GM18508 (cell line): Measurements from ENCODE around the gene RAB3D.
"Not testable (repeated sequence)": the region's sequence is repeated elsewhere in the genome, so short reads cannot be mapped to it uniquely, and the experiment has no call there.

Source experiments
- ATAC-seq: cut with Tn5 transposase; IDR thresholded peaks from one replicate; pipeline ENCODE4 v1.9.1; 2021; ENCODE audit warnings: moderate number of reproducible peaks; ENCODE audit not compliant: insufficient read depth, unreplicated experiment

RAB3D gene

DNA sequence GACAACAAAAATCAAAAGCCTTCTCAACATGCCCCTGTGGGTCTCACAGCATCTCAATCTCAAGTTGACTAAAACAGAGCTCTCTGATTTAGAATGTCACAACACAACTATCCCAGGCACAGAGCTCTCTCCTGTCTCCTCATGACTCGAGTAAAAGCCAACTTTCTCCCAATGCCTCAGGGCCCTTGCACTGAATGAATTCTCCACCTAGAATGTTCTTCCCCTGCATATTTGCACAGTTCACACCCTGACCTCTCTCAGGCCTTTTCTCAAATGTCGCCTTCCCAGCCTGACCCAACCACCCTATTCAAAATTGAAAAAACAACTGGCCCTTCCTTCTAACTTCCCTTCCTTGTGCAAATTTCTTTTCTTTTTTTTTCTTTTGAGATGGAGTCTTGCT lies 31.3 kb upstream of the RAB3D start:
- no peak for ATAC-seq

DNA sequence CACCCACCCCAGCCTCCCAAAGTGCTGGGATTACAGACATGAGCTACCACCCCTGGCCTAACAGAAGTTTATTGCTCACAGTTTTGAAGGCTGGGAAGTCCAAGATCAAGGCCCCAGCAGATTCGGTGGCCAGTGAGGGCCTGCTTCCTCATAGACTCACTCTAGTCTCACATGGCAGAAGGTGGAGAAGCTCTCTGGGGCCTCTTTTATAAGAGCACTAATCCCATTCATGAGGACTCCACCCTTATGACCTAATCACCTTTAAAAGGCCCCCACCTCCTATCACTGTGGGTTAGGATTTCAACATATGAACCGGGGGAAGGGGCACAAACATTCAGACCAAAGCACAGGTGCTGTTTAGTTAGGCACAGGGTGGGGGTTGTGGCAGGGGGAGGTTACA lies 28.1 kb upstream of the RAB3D start:
- no peak for ATAC-seq

GRCh38 chr19:11365557-11366117 lies 26.2 kb upstream of the RAB3D start:
- ATAC-seq: no peak

DNA sequence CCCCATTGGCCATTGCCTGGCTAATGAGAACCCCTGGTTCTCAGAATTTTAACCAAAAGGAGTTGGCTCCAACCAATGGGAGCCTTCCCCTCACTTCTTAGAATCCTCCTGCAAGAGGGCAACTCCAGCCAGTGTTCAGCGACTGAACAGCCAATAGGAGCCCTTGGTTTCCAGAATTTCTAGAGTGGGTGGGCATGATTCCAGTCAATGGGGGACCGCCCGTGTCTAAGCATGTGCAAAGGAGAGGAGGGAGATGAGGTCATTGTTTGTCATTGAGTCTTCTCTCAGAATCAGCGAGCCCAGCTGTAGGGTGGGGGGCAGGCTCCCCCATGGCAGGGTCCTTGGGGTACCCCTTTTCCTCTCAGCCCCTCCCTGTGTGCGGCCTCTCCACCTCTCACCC lies 25.5 kb upstream of the RAB3D start:
- no peak for ATAC-seq

- no peak for ATAC-seq
These were observed 24.9 kb upstream of the RAB3D start for GRCh38 chr19:11364296-11364904.

DNA sequence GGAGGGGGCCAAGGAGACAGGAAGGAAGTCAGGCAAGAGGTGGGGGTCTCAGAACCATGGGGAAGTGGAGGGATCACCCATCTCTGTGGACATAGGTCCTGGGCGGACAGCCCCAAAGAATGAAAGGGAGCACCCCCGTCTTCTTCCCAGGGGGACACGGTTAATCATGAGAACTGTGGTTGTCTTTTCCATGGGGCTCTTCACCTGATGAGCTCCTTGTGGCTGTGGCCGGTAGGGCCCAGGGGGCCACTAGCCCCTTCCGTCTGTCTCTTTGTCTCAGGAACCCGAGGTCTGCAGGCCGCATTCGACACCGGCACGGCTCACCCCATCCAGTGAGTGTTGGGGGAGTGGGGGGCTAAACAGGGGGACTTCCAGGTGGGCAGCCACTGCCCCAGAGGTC lies 24.4 kb upstream of the RAB3D start:
- no peak for ATAC-seq

DNA sequence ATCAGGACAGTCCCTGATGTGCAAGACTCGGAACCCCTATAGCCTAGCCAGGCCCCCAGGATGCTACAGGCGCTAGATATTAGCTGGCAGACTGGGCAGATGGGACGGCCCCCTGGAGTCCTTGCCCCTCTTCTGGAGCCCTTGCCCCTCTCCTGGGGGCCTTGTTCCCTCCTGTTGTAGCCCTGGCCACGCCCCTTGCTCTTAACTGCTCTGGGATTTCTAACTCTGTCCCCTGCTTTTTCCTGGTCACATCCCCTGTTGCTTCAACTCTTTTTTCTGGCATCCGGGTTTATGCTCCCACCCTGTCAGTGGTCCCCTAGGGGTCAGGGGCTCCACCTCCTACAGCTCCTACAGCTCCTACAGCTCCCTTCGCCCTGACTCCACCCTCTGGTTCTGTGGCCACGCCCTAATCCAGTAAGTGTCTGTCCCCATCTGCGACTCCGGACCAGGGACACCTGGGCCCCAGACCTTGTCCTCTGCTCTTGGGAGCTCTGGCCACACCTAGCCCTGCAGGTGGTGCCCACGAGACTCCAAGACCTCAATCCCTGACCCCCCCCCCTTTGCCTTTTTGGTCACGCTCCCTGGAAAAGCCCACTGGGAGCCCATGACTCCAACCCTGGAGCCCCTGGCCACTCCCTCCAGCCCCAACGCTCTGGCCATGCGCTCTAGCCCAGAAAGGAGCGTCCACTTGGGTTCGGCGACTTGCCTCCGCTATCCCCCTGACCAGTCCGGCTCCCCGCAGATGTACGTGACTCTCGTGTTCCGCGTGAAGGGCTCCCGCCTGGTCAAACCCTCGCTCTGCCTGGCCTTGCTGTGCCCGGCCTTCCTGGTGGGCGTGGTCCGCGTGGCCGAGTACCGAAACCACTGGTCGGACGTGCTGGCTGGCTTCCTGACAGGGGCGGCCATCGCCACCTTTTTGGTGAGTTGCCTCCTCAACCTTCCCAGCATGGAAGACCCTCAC lies 22.6 kb upstream of the RAB3D start:
- ATAC-seq: no peak

DNA sequence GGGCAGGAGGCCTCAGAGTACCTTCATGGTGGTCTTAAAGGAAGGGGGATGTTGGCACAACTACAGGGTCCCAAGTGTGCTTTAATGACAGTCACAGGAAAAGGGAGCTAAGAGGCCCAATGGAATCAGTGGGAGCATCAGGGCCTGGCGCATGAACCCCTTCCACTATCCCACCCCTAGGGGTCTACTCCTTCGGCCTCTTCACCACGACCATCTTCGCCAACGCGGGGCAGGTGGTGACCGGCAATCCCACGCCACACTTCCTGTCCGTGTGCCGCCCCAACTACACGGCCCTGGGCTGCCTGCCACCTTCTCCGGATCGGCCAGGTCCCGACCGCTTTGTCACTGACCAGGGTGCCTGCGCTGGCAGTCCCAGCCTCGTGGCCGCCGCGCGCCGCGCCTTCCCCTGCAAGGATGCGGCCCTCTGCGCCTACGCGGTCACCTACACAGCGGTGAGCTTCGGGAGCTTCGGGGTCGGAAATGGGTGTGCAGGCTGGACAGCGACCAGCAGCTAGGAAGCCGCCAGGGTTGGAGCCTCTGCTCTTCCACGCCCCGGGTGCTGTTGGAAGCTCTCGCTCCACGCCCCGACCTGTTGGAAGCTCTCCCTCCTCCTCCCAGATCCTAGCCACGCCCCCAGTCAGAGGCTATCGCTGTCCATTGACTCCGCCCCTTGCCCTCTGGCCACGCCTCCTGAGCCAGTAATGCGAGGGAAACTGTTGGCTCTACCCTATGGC lies 21.7 kb upstream of the RAB3D start:
- ATAC-seq: no peak

GRCh38 chr19:11359421-11359820 lies 20.0 kb upstream of the RAB3D start:
- no peak for ATAC-seq

DNA sequence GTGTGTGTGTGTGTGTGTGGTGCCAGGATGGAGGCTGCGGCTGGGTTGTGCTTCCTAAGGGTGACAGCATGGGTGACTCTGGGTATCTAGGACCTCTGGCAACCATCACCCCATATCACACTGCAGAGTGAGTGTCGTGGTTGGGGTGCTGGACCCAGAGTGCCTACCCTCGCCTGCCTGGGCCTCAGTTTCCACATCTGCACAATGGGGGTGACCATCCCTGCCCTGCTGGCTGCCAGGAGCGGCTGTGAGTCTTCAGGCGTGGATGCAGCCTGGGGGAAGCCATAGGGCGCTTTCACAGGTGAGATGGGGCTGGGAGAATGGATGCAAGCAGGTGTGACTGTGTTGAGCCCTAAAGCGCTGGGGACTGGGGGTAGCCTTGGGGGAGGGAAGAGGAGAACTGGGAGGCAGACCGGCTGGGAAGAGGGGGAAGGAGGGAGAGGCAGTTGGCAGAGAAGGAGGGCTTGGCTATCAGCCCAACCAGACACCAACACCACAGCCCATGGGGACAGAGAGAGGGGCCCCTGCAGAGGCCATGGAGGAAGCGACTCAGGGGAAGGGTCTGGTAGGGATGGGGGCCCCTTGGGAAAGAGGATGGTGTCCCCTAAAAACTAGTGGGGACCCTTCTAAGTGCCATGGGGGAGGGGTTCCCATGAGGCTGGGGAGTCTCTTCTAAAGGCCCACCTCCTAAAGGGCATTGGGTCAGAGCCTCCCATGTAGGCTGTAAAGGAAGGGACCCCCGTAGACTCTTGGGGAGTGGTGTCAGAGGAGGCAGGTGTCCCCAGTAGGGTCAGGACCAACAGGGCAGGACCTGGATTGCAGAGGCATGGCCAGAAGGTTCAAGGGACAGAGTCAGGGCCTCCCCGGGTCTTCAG lies 17.5 kb upstream of the RAB3D start:
- ATAC-seq: no peak

- ATAC-seq: no peak
These were observed 16.6 kb upstream of the RAB3D start for GRCh38 chr19:11356074-11356397.

DNA sequence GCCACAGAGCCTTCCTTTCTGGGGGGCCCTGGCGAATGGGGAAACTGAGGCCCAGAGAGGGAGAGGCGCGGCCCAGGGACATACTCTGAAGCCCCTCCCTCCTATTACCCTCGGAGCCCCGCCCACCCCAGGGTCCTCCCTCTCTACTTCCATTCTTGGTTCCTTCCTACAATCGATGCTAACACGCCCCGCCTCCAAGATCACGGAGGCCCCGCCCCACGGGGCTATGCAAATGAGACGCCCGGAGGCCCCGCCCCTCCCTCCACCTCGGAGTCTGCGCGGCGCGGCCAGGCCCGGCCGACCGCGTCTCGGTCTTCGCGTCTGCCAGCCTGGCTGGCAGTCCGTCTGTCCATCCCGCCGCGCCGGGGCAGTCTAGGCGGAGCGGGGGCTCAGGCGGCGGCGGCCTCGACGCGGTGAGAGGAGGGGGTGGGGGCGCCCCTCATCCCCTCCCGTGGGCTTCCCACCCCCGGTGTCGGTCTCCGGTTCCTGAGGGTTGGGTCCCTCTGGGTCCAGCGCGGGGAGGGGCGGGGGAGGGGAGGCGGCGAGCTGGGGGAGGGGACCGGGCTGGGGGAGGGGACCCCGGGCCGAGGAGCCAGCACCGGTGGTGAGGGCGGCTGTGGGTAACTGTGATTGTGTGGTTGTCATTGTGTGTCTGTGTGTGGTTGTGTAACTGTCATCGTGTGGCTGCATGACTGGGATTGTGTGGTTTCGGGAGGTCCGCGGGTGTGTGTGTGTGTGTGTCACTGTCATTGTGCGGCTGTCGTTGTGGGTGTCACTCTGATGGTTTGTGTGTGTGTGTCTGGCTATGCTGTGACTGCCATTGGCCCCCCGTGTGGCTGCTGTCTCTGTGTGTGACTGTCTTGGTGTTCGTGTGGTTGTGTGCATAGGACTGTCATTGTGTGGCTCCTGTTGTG lies 16.0 kb upstream of the RAB3D start, which contains the start of gene PLPPR2:
Gene PLPPR2 (plus strand): TSS at position 273 of the 914 bp plus-strand sequence. CDS start 2,242 bp downstream, outside the sequence.
- ATAC-seq: no peak

GRCh38 chr19:11354102-11354501 lies 14.6 kb upstream of the RAB3D start:
- ATAC-seq: not testable (repeated sequence)

- ATAC-seq: no peak
These were observed 9.7 kb upstream of the RAB3D start for GRCh38 chr19:11349171-11349570.

DNA sequence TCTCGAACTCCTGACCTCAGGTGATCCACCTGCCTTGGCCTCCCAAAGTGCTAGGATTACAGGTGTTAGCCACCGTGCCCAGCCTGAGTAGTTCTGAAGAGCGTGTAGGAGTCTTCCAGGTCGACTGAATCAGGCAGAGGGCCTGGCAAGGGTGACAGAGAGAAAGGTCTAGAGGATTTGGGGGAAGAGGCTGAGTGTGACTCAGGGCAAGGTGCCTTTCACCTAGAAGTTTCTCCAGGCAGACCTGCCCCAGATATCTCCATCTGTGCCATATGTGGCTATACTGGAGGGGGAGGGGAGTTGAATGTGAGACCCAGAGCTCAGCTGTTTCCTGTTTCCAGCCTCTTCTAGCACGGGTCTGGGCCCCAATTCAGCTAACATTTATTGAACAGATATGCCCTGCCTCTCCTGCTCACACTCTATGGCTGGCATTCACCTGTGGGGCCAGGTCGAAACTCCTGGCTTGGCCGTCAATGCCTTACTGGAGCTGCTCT lies 8.1 kb upstream of the RAB3D start:
- ATAC-seq: no peak

- peak; percentile 69 for ATAC-seq
These were observed 6.9 kb upstream of the RAB3D start, which contains the start of the genes CCDC159 and TMEM205 for GRCh38 chr19:11346104-11346940. TSS of gene CCDC159 (plus strand) at chr19:11346519. CDS start at chr19:11346607, 88 bp downstream. TSS of gene TMEM205 (minus strand) at chr19:11346268. CDS start at chr19:11345619, 649 bp downstream.

DNA sequence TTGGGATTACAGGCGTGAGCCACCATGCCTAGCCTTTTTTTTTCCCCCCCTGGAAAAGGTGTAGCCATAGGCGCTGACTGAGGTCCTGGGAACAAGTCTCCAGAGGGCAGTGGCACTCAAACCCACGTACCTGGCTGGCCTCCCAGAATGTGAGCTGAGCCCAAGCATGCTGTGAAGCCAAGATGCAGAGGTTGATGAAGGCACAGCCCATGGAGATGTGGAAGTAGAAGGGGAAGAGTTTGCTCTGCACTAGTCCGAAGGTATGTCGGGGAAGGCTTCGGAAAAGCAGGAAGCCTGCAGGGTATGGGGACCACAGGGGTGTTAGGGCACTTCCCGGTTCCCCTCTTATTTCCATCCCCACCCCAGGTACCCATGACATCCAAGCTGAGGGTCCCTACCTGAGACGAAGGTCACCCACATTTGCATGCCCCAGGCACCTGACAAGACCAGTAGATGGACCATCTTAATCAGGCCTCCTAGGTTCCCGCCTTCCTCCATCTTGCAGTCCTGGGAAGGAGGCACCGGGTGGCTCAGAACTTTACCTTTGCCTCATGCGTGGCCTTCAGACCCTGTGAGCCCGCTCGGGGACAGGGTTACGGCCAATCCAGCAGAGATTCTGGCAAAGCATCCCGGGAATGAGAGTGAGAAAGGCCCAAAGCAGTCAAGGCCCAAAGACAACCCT lies 5.8 kb upstream of the RAB3D start:
- no peak for ATAC-seq
